ENCODE measurements around the gene GNAI2. TPM values are rescaled to one million over a fixed set of nuclear protein-coding genes. Genes with fewer than 3 reads are reported as not detected.
A peak's percentile ranks its signal among the peaks of the same experiment; 100 is the strongest.

Gene GNAI2
- polyA plus RNA-seq, 3 donors, result 914 to 1,492 (median 1,165) TPM

DNA sequence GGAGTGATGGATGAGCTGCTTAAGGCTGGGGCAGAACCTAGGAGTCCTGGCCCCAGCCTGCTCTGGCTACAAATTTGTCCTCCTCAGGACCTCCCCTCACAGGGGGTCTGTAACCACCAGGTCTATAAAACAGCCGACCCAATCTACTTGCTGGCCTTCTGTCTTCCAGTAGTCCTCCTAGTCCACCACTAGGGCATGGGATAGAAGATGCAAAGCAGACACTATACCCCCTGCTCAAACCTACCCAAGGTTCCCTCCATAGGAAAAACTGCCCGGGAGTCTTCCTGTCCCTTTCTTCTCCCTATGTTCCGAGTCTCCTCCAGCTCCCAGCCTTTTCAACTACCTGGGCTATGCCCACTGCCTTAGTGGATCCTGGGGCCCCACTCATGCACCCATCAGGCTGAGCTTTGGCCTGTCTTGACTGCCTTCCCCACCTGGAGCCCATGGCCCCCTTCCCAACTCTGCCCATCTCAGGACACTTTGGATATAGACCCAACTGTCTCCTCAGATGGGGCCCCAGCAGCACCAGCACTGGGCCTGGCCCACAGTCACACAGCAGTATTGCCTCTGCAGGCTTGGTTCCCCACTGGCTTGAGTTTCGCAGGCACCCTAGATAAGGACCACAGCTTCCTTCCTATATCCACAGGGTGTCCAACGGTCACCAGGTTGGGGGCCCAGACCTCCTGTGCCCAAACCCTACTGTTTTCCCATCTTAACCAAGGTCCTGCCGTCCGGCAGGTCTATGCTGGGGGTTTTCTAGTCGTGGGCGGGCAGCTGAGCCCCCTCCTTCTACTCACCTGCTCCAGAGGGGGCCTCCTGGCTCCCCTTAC lies 62.1 kb downstream of the GNAI2 start:
- H3K4me3 Mint-ChIP-seq, result peak overlapping the region; percentile 90 to 95
- peak overlapping the region; percentile 85 for H3K9ac ChIP-seq (ENCODE audit: insufficient read depth, low read length, poor library complexity, severe bottlenecking)
- no peaks in the 10 kb centered on the region for H3K27me3 ChIP-seq (ENCODE audit: control insufficient read depth in 2 of 2, insufficient read depth in 2 of 2, low read length in 2 of 2)
- H3K27me3 Mint-ChIP-seq (ENCODE audit: low read depth in 3 of 3), result no peaks in the 10 kb centered on the region
- no peaks in the 10 kb centered on the region for H4K20me1 ChIP-seq (ENCODE audit: insufficient read depth, low read length)
- peak overlapping the region; percentile 99 for H3K4me2 ChIP-seq (replicated peaks; ENCODE audit: extremely low read depth, low read length, poor library complexity, severe bottlenecking)
- peaks cover 34% of the 10 kb centered on the region for H3K4me1 Mint-ChIP-seq
- peaks cover 32 to 39% of the 10 kb centered on the region in 2 donors for H3K4me1 ChIP-seq (ENCODE audit: control insufficient read depth in 1 of 2, insufficient read depth in 2 of 2, low read length in 2 of 2)
- no peaks in the 10 kb centered on the region for H3K9me3 Mint-ChIP-seq
- intact Hi-C loops (cut with micrococcal nuclease), result loop anchor here (2.0 to 5.0 kb wide), 2 partner anchors 23 to 39 kb away; no protein-coding TSS in a partner anchor
- WGBS (ENCODE audit: insufficient coverage), result 15% methylated on average over 9 of the region's 9 CpGs
- peaks cover 2 to 11% of the 10 kb centered on the region in 2 donors for H3K36me3 Mint-ChIP-seq
- peak overlapping the region; percentile 99 for H3K27ac Mint-ChIP-seq
- H3K79me2 ChIP-seq (ENCODE audit: insufficient read depth, low read length), result peaks cover 39% of the 10 kb centered on the region
- H2AFZ ChIP-seq (ENCODE audit: insufficient read depth, low read depth, low read length, poor library complexity, severe bottlenecking), result no peak overlapping the region
- no peaks in the 10 kb centered on the region for H3K9me3 ChIP-seq (replicated peaks in 1 of 2; ENCODE audit: control insufficient read depth in 1 of 2, insufficient read depth in 1 of 2, low read length in 2 of 2)
- TF ChIP-seq, protein P1, sequence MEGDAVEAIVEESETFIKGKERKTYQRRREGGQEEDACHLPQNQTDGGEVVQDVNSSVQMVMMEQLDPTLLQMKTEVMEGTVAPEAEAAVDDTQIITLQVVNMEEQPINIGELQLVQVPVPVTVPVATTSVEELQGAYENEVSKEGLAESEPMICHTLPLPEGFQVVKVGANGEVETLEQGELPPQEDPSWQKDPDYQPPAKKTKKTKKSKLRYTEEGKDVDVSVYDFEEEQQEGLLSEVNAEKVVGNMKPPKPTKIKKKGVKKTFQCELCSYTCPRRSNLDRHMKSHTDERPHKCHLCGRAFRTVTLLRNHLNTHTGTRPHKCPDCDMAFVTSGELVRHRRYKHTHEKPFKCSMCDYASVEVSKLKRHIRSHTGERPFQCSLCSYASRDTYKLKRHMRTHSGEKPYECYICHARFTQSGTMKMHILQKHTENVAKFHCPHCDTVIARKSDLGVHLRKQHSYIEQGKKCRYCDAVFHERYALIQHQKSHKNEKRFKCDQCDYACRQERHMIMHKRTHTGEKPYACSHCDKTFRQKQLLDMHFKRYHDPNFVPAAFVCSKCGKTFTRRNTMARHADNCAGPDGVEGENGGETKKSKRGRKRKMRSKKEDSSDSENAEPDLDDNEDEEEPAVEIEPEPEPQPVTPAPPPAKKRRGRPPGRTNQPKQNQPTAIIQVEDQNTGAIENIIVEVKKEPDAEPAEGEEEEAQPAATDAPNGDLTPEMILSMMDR (IDR thresholded peaks at IDR 0.05), result peak; percentile 7
- H3K4me3 ChIP-seq (replicated peaks in 1 of 3; ENCODE audit: low read depth in 2 of 3, low read length in 3 of 3), result peak overlapping the region; percentile 34 to 94 (median 84)
- H3K36me3 ChIP-seq (replicated peaks in 1 of 2; ENCODE audit: control insufficient read depth in 1 of 2, insufficient read depth in 2 of 2, low read length in 2 of 2), result no peaks in the 10 kb centered on the region
- peak overlapping the region; percentile 99 to 100 for H3K27ac ChIP-seq (ENCODE audit: low read depth in 1 of 2, low read length in 2 of 2)
- DNase-seq, result peak in 2 of 3 donors; percentile 29 to 40

DNA sequence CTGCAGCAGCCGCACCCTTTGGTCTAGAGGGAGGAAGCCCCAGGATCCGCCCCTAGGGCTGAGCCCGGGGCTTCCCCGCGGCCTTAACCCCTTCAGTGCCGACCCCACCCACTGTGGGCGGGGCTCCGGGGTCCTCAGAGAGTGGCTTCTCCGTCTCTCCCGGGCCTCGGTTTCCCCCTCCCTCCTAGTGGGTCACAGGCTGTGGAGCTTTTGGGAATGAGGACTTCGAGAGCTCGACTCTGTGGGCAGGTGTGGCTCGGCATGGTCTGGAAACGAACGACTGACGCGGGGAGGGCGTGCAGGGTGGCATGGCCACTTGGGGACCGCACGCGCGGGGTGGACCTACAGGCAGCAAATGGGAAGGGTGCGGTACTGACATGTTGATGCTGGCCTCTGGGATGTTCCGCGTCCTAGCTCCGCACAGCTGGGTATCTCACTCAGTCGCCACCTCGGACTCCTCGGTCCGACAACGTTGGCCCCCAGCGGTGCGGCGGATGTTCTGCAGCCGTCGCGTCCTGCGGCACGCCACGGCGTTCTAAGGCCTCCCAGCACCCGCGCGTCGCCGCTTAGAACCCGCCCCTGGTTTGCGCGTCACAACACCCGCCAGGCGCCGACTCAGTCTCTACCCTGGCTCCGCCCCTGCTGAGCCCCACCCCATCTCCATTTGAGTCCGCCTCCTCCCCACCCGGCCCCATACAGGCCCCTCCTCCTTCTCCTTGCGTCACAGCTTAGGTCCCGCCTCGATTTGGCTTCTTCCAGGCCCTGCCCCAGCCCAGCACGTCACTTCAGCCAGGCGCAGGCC lies 63.0 kb downstream of the GNAI2 start, which contains the start of the genes HYAL3 and NAA80:
TSS of gene HYAL3 (minus strand) at position 570 of the 802 bp plus-strand sequence. CDS start 3,803 bp downstream, outside the sequence.
TSS of gene NAA80 (minus strand) at position 570 of the 802 bp plus-strand sequence. CDS start 1,942 bp downstream, outside the sequence.
- Histone ChIP-seq H3K4me3 (replicated peaks in 1 of 3; ENCODE audit: low read depth in 2 of 3, low read length in 3 of 3) (peak within 1 kb of the TSS; percentile 40 to 94 (median 84)), H4K20me1 (ENCODE audit: insufficient read depth, low read length) (no peaks in the 10 kb centered on the region), H2AFZ (ENCODE audit: insufficient read depth, low read depth, low read length, poor library complexity, severe bottlenecking) (peak within 1 kb of the TSS; percentile 81), H3K4me2 (replicated peaks; ENCODE audit: extremely low read depth, low read length, poor library complexity, severe bottlenecking) (peak within 1 kb of the TSS; percentile 99), H3K79me2 (ENCODE audit: insufficient read depth, low read length) (peaks cover 39% of the 10 kb centered on the region), H3K36me3 (replicated peaks in 1 of 2; ENCODE audit: control insufficient read depth in 1 of 2, insufficient read depth in 2 of 2, low read length in 2 of 2) (no peaks in the 10 kb centered on the region), H3K27ac (ENCODE audit: low read depth in 1 of 2, low read length in 2 of 2) (peak within 1 kb of the TSS; percentile 99 to 100), H3K4me1 (ENCODE audit: control insufficient read depth in 1 of 2, insufficient read depth in 2 of 2, low read length in 2 of 2) (peaks cover 32 to 37% of the 10 kb centered on the region in 2 donors), H3K9me3 (replicated peaks in 1 of 2; ENCODE audit: control insufficient read depth in 1 of 2, insufficient read depth in 1 of 2, low read length in 2 of 2) (no peaks in the 10 kb centered on the region), H3K9ac (ENCODE audit: insufficient read depth, low read length, poor library complexity, severe bottlenecking) (peak within 1 kb of the TSS; percentile 85), H3K27me3 (ENCODE audit: control insufficient read depth in 2 of 2, insufficient read depth in 2 of 2, low read length in 2 of 2) (no peaks in the 10 kb centered on the region)
- intact Hi-C loops (cut with micrococcal nuclease), result loop anchor here (2.0 to 5.0 kb wide), 2 partner anchors 22 to 38 kb away; no protein-coding TSS in a partner anchor
- Mint-ChIP-seq H3K27me3 (ENCODE audit: low read depth in 3 of 3) (no peaks in the 10 kb centered on the region), H3K36me3 (peaks cover 2 to 11% of the 10 kb centered on the region in 2 donors), H3K9me3 (no peaks in the 10 kb centered on the region), H3K4me3 (peak within 1 kb of the TSS; percentile 90 to 95), H3K4me1 (peaks cover 34% of the 10 kb centered on the region), H3K27ac (peak within 1 kb of the TSS; percentile 99)
- TF ChIP-seq, protein P1 (IDR thresholded peaks at IDR 0.05), result peak; percentile 63
- DNase-seq, result peak; percentile 98 to 100 (median 100)
- 0% methylated on average over 50 of the region's 61 CpGs for WGBS (ENCODE audit: insufficient coverage)
